HepG2 (cell line): ENCODE results near the gene RASA3.
"Not testable (repeated sequence)": the region's sequence is repeated elsewhere in the genome, so short reads cannot be mapped to it uniquely, and the experiment has no call there.

ENCODE experiments used
- SIX4 ChIP-seq: sonication (generic); formaldehyde crosslinking; IDR thresholded peaks from 2 replicates; pipeline ENCODE4 v1.4.0; 2020; ENCODE audit warnings: missing genetic modification reagents
- ZNF331 ChIP-seq: sonication (generic); formaldehyde crosslinking; IDR thresholded peaks from 2 replicates; pipeline ENCODE4 v1.4.0; 2020; ENCODE audit warnings: missing genetic modification reagents

GRCh38 chr13:114148886-114149285, 16.5 kb upstream of the RASA3 start:
- TF ChIP-seq ZNF331; SIX4 (CRISPR knock-in tag): not testable (repeated sequence)
